Endothelial cell of umbilical vein (primary cell): ENCODE results near the gene PNLIP.

Source experiments
- CTCF ChIP-seq, 2 donors: IDR thresholded peaks; 1 replicate in 1 of 2; 2 replicates in 1 of 2; pipeline ENCODE4 v1.5.1; 2011; ENCODE audit warnings: low read length in 2 of 2, mild to moderate bottlenecking in 2 of 2, moderate library complexity in 2 of 2, control low read depth in 1 of 2, inconsistent platforms in 1 of 2, low read depth in 1 of 2; ENCODE audit not compliant: insufficient read depth in 1 of 2; ENCODE audit errors: extremely low read depth in 1 of 2
- GATA2 ChIP-seq: IDR thresholded peaks from 2 replicates; pipeline ENCODE4 v1.7.0; 2011; ENCODE audit warnings: low read depth, mild to moderate bottlenecking, moderate library complexity, mixed read lengths, low read length; ENCODE audit not compliant: insufficient read length, insufficient read depth
- JUN ChIP-seq: IDR thresholded peaks from 2 replicates; pipeline ENCODE4 v1.6.1; 2011; ENCODE audit warnings: borderline replicate concordance, low read depth; ENCODE audit not compliant: insufficient read length, insufficient read depth
- POLR2A ChIP-seq: IDR thresholded peaks from 2 replicates; pipeline ENCODE4 v1.6.1; 2012; ENCODE audit warnings: low read depth, mild to moderate bottlenecking, control low read depth, low read length
- POLR2AphosphoS5 ChIP-seq: IDR thresholded peaks from 2 replicates; pipeline ENCODE4 v1.6.1; 2012; ENCODE audit warnings: low read depth, mild to moderate bottlenecking, control low read depth, low read length, moderate library complexity; ENCODE audit not compliant: insufficient read depth

- TF ChIP-seq POLR2A = no peak
- no peak for TF ChIP-seq CTCF (IDR thresholded peaks at IDR 0.05; ENCODE audit: extremely low read depth in 1 of 2, insufficient read depth in 1 of 2, low read depth in 1 of 2, low read length in 2 of 2)
- TF ChIP-seq GATA2 = no peak
- no peak for TF ChIP-seq JUN
- TF ChIP-seq POLR2AphosphoS5 = no peak
Observed at GRCh38 chr10:116542007-116542677, 3.6 kb upstream of the PNLIP start.
